OCI-LY7 (cell line): ENCODE results near the gene VPS37B. TPM values are rescaled to one million over a fixed set of nuclear protein-coding genes. Genes with fewer than 3 reads are reported as not detected.

ENCODE experiments used
- BruUV-seq: library from RNA; stranded (reverse); fragments of 400-500 nt; replicated peaks from 2 replicates; lab custom pipeline; 2021; lab: Mats Ljungman, UMichigan
- CTCF ChIA-PET: fragments of 300-600 bp; sonication (Branson Sonifier 250); formaldehyde crosslinking; loops from one replicate; lab custom pipeline; 2022; ENCODE audit warnings: antibody characterized with exemption; ENCODE audit not compliant: unreplicated experiment; lab: Charles Lee
- POLR2A ChIA-PET: fragments of 300-600 bp; sonication (Branson Sonifier 250); formaldehyde crosslinking; loops from one replicate; lab custom pipeline; 2022; ENCODE audit warnings: antibody characterized with exemption; lab: Charles Lee
- DNase-seq: peaks from one replicate; pipeline ENCODE4 v3.0.0-alpha.2; 2015; ENCODE audit warnings: low spot score
- H2AFZ ChIP-seq: fragments of 200-600 bp; sonication (generic), shearing (Covaris generic); 2 replicates; pipeline ENCODE4 v1.6.1; 2014; ENCODE audit warnings: mild to moderate bottlenecking, antibody characterized with exemption, low read length, moderate library complexity
- H3K27ac ChIP-seq: fragments of 200-600 bp; sonication (generic); 2 replicates; pipeline ENCODE4 v1.5.1; 2014; ENCODE audit warnings: mixed run types, low read depth, mild to moderate bottlenecking, moderate library complexity, low read length, inconsistent platforms; ENCODE audit not compliant: poor library complexity, severe bottlenecking
- H3K36me3 ChIP-seq: fragments of 200-600 bp; sonication (generic); 2 replicates; pipeline ENCODE4 v1.6.1; 2014; ENCODE audit warnings: mild to moderate bottlenecking, antibody characterized with exemption, low read length, moderate library complexity, mixed read lengths; ENCODE audit not compliant: insufficient read depth
- H3K4me1 ChIP-seq: fragments of 200-600 bp; sonication (generic); 2 replicates; pipeline ENCODE4 v1.5.1; 2014; ENCODE audit warnings: mild to moderate bottlenecking, low read length; ENCODE audit not compliant: insufficient read depth, poor library complexity, severe bottlenecking
- H3K4me2 ChIP-seq: fragments of 200-600 bp; sonication (generic); 2 replicates; pipeline ENCODE4 v1.6.1; 2014; ENCODE audit warnings: mild to moderate bottlenecking, low read length
- H3K4me3 ChIP-seq: fragments of 200-600 bp; sonication (generic); 2 replicates; pipeline ENCODE4 v1.5.1; 2014; ENCODE audit warnings: mild to moderate bottlenecking, low read depth, low read length; ENCODE audit not compliant: poor library complexity, severe bottlenecking
- H3K79me2 ChIP-seq: fragments of 200-600 bp; sonication (generic); 2 replicates; pipeline ENCODE4 v1.6.1; 2016; ENCODE audit warnings: low read depth, mild to moderate bottlenecking, low read length, moderate library complexity, mixed read lengths; ENCODE audit not compliant: insufficient read depth
- H3K9me2 ChIP-seq: fragments of 200-600 bp; sonication (generic); 2 replicates; pipeline ENCODE4 v1.6.1; 2016; ENCODE audit warnings: mild to moderate bottlenecking, low read length, mixed read lengths; ENCODE audit not compliant: insufficient read depth
- H3K9me3 ChIP-seq: fragments of 200-600 bp; sonication (generic); 2 replicates; pipeline ENCODE4 v1.6.1; 2014; ENCODE audit warnings: mild to moderate bottlenecking, mixed run types, low read length, mixed read lengths
- H4K20me1 ChIP-seq: fragments of 200-600 bp; sonication (generic); 2 replicates; pipeline ENCODE4 v1.6.1; 2014; ENCODE audit warnings: mild to moderate bottlenecking, antibody characterized with exemption, low read length, moderate library complexity, mixed read lengths; ENCODE audit not compliant: insufficient read depth
- CTCF ChIP-seq: fragments of 200-600 bp; sonication (generic); conservative IDR thresholded peaks from 2 replicates; pipeline ENCODE4 v1.5.1; 2014; ENCODE audit warnings: mild to moderate bottlenecking, antibody characterized with exemption, low read length, moderate library complexity, mixed read lengths
- EZH2phosphoT487 ChIP-seq: fragments of 200-600 bp; sonication (generic); IDR thresholded peaks from 2 replicates; pipeline ENCODE4 v1.6.1; 2018; ENCODE audit warnings: low read depth, borderline replicate concordance, mild to moderate bottlenecking, mixed run types, antibody characterized with exemption, low read length, moderate library complexity, mixed read lengths
- intact Hi-C: fragments of 100-400 bp; cut with micrococcal nuclease; formaldehyde crosslinking; loops from one replicate; pipeline ENCODE4 v1.10.0; 2022; ENCODE audit not compliant: unreplicated experiment
- total RNA-seq, 2 experiments: library from RNA; depleted of rRNA in 1 of 2; stranded (reverse); fragments of >200 nt in 1 of 2; shearing (Covaris generic) in 1 of 2; gene quantifications; 2 replicates each; pipeline ENCODE4 v1.2.3, GENCODE V29; 2014 to 2022

Gene VPS37B
- total RNA-seq, 2 experiments from 2014 or later: 1.7 to 2.5 TPM

DNA sequence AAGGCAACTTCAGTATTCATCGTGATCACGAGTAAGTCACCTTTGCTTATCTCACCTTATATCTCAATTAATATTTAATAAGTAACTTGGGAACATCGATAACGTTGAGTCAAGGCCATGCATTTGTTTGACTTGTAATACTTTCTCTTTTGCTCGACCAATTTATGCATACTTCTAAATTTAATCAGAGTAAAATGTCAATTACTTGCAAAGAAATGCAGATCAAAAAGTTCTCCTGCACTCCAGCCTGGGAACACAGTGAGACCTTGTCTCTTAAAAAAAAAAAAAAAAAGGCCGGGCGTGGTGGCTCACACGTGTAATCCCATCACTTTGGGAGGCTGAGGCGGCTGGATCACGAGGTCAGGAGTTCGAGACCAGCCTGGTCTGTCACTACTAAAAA is 72.5 kb downstream of the VPS37B start:
- POLR2A ChIA-PET: no interaction called here
- intact Hi-C loops: no loop called here
- CTCF ChIA-PET: no interaction called here

GRCh38 chr12:122820838-122821271 is 75.1 kb downstream of the VPS37B start:
- Histone ChIP-seq H3K27ac (peak overlapping the region; percentile 54), H2AFZ (peak overlapping the region; percentile 85), H3K36me3 (no peaks in the 10 kb centered on the region), H3K4me1 (peaks cover 44% of the 10 kb centered on the region), H3K4me2 (peak overlapping the region; percentile 80), H4K20me1 (no peaks in the 10 kb centered on the region), H3K4me3 (peak overlapping the region; percentile 49), H3K79me2 (no peaks in the 10 kb centered on the region), H3K9me2 (no peaks in the 10 kb centered on the region), H3K9me3 (no peaks in the 10 kb centered on the region)
- TF ChIP-seq CTCF: no peak
- no peak for TF ChIP-seq EZH2phosphoT487
- ChIA-PET POLR2A (interaction anchor here (0.6 to 1.6 kb wide), 4 partner anchors 18 to 51 kb away, joined by 3 to 4 read pairs (median 3); no protein-coding TSS in a partner anchor), CTCF (no interaction called here)
- peak; percentile 73 for DNase-seq
- no TSS peak for BruUV-seq
- intact Hi-C loops: no loop called here

More for the DNA sequence above, 72.5 kb downstream of the VPS37B start:
- no peak overlapping the region for H2AFZ ChIP-seq
- no peak for DNase-seq
- BruUV-seq: no TSS peak
- no peak for TF ChIP-seq CTCF
- TF ChIP-seq EZH2phosphoT487: no peak
- H3K9me2 ChIP-seq: no peaks in the 10 kb centered on the region
- H3K27ac ChIP-seq: no peak overlapping the region
- no peaks in the 10 kb centered on the region for H4K20me1 ChIP-seq
- H3K4me1 ChIP-seq: peaks cover 60% of the 10 kb centered on the region
- no peaks in the 10 kb centered on the region for H3K79me2 ChIP-seq
- no peak overlapping the region for H3K4me3 ChIP-seq
- no peak overlapping the region for H3K4me2 ChIP-seq
- H3K36me3 ChIP-seq: no peaks in the 10 kb centered on the region
- no peaks in the 10 kb centered on the region for H3K9me3 ChIP-seq

GRCh38 chr12:122820138-122820537 is 75.8 kb downstream of the VPS37B start:
- no peaks in the 10 kb centered on the region for H3K9me3 ChIP-seq
- intact Hi-C loops: no loop called here
- no peak overlapping the region for H3K4me3 ChIP-seq
- no peak for TF ChIP-seq EZH2phosphoT487
- no peak for TF ChIP-seq CTCF
- H3K9me2 ChIP-seq: no peaks in the 10 kb centered on the region
- no peaks in the 10 kb centered on the region for H3K36me3 ChIP-seq
- H3K79me2 ChIP-seq: no peaks in the 10 kb centered on the region
- H3K4me1 ChIP-seq: peaks cover 43% of the 10 kb centered on the region
- no peaks in the 10 kb centered on the region for H4K20me1 ChIP-seq
- no peak overlapping the region for H3K27ac ChIP-seq
- no peak for DNase-seq
- POLR2A ChIA-PET: interaction anchor here (0.5 to 1.6 kb wide), 5 partner anchors 45 to 472 kb away, joined by 3 to 5 read pairs (median 4); no protein-coding TSS in a partner anchor
- peak overlapping the region; percentile 85; the same call in 1 of the 2 replicates for H2AFZ ChIP-seq
- H3K4me2 ChIP-seq: peak overlapping the region; percentile 80
- CTCF ChIA-PET: no interaction called here
- no TSS peak for BruUV-seq
